ENCODE results near the gene IFIT5.

The IFIT5 gene

DNA sequence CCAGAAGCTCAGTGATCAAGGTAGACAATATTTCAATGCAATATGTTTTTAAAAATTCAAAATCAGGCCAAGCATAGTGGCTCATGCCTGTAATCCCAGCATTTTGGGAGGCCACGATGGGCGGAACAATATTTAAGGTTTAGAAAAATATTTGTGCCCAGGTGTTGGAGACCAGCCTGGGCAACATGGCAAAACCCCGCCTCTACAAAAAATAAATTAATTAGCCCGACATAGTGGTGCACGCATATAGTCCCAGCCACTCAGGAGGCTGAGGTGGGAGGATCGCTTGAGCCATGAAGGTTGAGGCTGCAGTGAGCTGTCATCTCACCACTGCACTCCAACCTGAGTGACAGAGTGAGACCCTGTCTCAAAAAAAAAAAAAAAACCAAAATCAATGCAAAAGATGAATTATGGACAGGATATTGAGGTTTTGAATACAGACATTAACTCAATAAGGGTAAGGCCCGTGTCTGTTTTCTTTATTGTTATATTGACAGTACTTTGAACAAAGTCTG, 913 bp upstream of the IFIT5 start:
- TF ChIP-seq, protein P1, sequence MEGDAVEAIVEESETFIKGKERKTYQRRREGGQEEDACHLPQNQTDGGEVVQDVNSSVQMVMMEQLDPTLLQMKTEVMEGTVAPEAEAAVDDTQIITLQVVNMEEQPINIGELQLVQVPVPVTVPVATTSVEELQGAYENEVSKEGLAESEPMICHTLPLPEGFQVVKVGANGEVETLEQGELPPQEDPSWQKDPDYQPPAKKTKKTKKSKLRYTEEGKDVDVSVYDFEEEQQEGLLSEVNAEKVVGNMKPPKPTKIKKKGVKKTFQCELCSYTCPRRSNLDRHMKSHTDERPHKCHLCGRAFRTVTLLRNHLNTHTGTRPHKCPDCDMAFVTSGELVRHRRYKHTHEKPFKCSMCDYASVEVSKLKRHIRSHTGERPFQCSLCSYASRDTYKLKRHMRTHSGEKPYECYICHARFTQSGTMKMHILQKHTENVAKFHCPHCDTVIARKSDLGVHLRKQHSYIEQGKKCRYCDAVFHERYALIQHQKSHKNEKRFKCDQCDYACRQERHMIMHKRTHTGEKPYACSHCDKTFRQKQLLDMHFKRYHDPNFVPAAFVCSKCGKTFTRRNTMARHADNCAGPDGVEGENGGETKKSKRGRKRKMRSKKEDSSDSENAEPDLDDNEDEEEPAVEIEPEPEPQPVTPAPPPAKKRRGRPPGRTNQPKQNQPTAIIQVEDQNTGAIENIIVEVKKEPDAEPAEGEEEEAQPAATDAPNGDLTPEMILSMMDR (IDR thresholded peaks at IDR 0.05; ENCODE audit: borderline replicate concordance, insufficient read depth, low read depth, low read length): no peak
- H3K4me3 ChIP-seq (ENCODE audit: low read depth, low read length): no peak overlapping the region

DNA sequence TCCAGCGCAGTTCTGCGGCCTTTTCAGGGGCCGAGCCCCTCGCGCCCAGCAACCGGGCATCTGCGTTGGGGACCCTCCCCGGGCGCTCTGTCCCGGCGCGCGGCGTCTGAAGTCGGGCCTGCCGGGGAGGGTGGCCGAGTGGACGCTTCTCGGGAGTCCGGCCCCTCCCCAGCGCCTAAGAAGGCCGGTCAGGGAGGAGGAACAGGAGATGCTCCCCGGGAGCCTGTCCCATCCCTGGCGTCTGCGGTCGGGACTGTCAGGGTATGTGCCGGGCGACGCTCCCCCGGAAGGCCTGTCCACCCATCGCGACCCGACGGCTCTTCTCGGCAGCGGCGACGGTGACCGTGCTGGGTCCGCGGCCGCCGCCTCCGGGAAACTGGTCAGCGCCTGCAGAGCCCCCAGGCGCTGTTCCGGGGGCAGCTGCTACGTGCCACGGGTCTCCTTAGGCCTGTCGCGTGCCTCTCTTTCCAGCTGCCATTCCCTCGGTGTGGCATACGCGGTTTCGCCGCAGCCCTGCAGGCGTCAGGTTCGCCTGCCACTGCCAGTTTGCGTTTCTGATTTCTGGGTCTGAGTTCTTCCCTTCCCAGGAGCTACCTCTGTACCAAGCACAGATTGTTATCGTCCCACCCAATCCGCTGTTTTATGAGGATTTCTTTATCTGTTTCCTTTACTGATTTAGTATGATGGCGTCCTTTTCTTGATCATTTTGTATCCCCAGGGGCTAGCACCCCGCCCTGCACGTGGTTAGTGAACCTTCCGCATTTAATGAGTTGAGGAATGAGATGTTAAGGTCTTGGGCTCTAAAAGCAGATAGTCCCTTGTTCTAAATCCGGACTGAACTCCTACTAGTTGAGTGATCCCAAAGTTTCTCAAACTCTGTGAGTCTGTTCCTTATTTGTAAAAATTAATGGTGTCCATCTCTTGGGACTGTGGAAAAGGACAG, 782 bp downstream of the IFIT5 start:
- TF ChIP-seq, protein P1 (IDR thresholded peaks at IDR 0.05; ENCODE audit: borderline replicate concordance, insufficient read depth, low read depth, low read length): no peak
- peak overlapping the region; percentile 92 for H3K4me3 ChIP-seq (ENCODE audit: low read depth, low read length)

DNA sequence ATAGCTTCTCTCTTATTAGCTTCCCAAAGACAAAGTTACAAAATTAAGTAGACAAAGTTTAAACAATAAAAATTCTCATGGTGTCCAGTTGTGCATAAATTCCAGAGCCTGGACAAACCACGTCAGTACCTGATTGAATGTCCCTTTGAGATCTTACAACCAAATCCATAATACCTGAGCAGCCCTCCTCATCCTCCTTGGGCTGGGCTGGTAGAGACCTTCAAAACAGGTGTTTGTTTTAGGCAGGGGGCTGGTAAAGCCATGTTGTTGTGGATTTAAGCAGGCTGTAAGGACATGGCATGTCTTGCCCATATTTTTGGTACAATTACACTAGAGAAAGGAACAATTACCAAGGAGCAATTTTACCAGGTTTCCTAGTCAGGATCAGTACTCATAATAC, 2.1 kb downstream of the IFIT5 start:
- H3K4me3 ChIP-seq (ENCODE audit: low read depth, low read length): no peak overlapping the region

DNA sequence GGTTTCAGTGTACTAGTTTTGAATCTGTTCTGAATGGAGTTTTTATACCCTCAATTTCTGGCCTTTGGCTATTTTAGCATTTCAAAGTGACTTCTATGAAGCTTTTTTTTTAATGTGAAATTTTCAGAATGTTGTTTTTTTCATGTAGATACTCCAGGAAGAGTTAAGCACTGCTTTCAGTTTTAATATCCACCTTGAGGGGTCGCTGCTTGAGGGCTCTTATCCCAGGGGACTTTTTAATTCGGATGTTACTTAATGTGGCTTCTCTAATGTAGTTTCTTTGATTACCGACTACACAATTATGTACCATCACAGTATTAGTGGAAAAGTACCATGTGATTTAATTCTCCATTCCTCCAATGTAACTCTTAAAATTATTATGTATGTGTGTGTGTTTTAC, 5.2 kb downstream of the IFIT5 start:
- no peak overlapping the region for H3K4me3 ChIP-seq (ENCODE audit: low read depth, low read length)
- TF ChIP-seq, protein P1 (IDR thresholded peaks at IDR 0.05; ENCODE audit: borderline replicate concordance, insufficient read depth, low read depth, low read length): peak; percentile 22; the same call in 1 of the 2 replicates

More for the DNA sequence above, 2.1 kb downstream of the IFIT5 start:
- TF ChIP-seq, protein P1 (IDR thresholded peaks at IDR 0.05; ENCODE audit: borderline replicate concordance, insufficient read depth, low read depth, low read length): no peak

DNA sequence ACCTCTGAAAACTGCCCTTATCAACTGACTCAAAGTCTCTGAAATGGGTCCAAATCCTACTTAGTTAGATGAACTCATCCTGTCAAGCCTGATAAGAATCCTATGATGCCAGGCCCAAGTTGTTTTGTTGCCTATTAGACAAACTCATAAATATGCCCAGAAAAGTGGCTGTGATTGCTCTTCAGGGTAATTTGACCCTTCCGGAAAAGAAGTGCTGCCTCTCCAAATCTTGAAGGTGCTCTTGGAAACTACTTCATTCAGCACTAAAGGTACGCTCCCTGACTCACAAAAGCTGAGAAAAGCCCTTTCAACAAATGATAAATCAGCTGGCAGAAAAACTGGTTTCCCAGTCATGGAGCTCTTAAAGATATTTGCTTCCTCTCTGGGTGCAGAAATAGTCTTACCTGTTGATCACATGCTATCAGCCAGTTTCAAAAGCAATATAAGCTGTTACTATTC, 6.7 kb downstream of the IFIT5 start:
- TF ChIP-seq, protein P1 (IDR thresholded peaks at IDR 0.05; ENCODE audit: borderline replicate concordance, insufficient read depth, low read depth, low read length): no peak

DNA sequence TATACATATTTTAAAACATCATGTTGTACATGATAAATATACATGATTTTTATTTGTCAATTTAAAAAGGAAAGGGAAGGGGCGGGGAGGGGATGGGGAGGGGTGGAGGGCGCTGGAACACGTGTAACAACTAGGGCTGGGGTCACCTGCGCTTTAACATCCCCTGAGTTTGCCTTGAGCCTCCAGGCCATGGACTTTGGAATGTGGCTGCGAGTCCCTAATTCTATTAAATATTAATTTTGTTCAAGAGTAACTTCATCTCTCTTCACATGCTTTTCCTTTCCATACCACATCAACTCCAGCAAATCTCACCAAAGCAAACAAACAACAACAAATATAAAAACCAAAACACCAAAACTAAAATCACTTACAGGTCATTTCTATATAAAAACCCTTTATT, 10.6 kb downstream of the IFIT5 start:
- TF ChIP-seq, protein P1 (IDR thresholded peaks at IDR 0.05; ENCODE audit: borderline replicate concordance, insufficient read depth, low read depth, low read length): no peak
- no peak overlapping the region for H3K4me3 ChIP-seq (ENCODE audit: low read depth, low read length)

More for the DNA sequence above, 6.7 kb downstream of the IFIT5 start:
- H3K4me3 ChIP-seq (ENCODE audit: low read depth, low read length): no peak overlapping the region
